Fibroblast of lung (primary cell): ENCODE results near the gene NDUFB5. TPM values are rescaled to one million over a fixed set of nuclear protein-coding genes. Genes with fewer than 3 reads are reported as not detected.

Source experiments
- DNase-seq, 2 donors: peaks; one replicate each; pipeline versions ENCODE4 v3.0.0 to v3.0.0-alpha.2; 2010; ENCODE audit warnings: low read depth in 2 of 2
- H2AFZ ChIP-seq: 2 replicates; pipeline ENCODE4 v1.5.1; 2012; ENCODE audit warnings: low read length, control low read depth, inconsistent platforms
- H3K27ac ChIP-seq: 2 replicates; pipeline ENCODE4 v1.5.1; 2011; ENCODE audit warnings: low read length, control low read depth; ENCODE audit not compliant: insufficient read depth
- H3K27me3 ChIP-seq: 2 replicates; pipeline ENCODE4 v1.5.1; 2011; ENCODE audit warnings: mild to moderate bottlenecking, low read length; ENCODE audit not compliant: control insufficient read depth, insufficient read depth
- H3K36me3 ChIP-seq: 2 replicates; pipeline ENCODE4 v1.5.1; 2011; ENCODE audit warnings: low read length; ENCODE audit not compliant: control insufficient read depth, insufficient read depth
- H3K4me1 ChIP-seq: 2 replicates; pipeline ENCODE4 v1.5.1; 2011; ENCODE audit warnings: low read length; ENCODE audit not compliant: control insufficient read depth, insufficient read depth; ENCODE audit errors: extremely low read depth
- H3K4me2 ChIP-seq: 2 replicates; pipeline ENCODE4 v1.5.1; 2011; ENCODE audit warnings: low read length, control low read depth; ENCODE audit not compliant: insufficient read depth; ENCODE audit errors: extremely low read depth
- H3K4me3 ChIP-seq, 4 experiments: fragments of 200-600 bp in 1 of 4; sonication (generic) in 1 of 4; replicated peaks in 1 of 4; 2 replicates each; pipeline ENCODE4 v1.5.1; 2011 to 2016; ENCODE audit warnings: low read length in 4 of 4, low read depth in 3 of 4, mild to moderate bottlenecking in 3 of 4, control low read depth in 2 of 4, inconsistent platforms in 1 of 4, mixed read lengths in 1 of 4; ENCODE audit not compliant: insufficient read depth in 1 of 4; ENCODE audit errors: control extremely low read depth in 1 of 4
- H3K79me2 ChIP-seq: 2 replicates; pipeline ENCODE4 v1.5.1; 2012; ENCODE audit warnings: mild to moderate bottlenecking, low read length, inconsistent platforms; ENCODE audit not compliant: control insufficient read depth, insufficient read depth
- H3K9ac ChIP-seq: 2 replicates; pipeline ENCODE4 v1.5.1; 2011; ENCODE audit warnings: mild to moderate bottlenecking, low read length, control low read depth; ENCODE audit not compliant: insufficient read depth
- H3K9me3 ChIP-seq: 2 replicates; pipeline ENCODE4 v1.5.1; 2012; ENCODE audit warnings: low read depth, low read length; ENCODE audit not compliant: control insufficient read depth, insufficient read depth
- H4K20me1 ChIP-seq: 2 replicates; pipeline ENCODE4 v1.5.1; 2011; ENCODE audit warnings: low read length; ENCODE audit not compliant: control insufficient read depth, insufficient read depth; ENCODE audit errors: extremely low read depth
- CTCF ChIP-seq, 2 donors: IDR thresholded peaks in 1 of 2; conservative IDR thresholded peaks in 1 of 2; 1 replicate in 1 of 2; 2 replicates in 1 of 2; pipeline ENCODE4 v1.5.1; 2011 to 2012; ENCODE audit warnings: low read length in 2 of 2, control low read depth in 1 of 2, inconsistent platforms in 1 of 2, low read depth in 1 of 2, mild to moderate bottlenecking in 1 of 2
- EZH2 ChIP-seq: IDR thresholded peaks from 2 replicates; pipeline ENCODE4 v1.5.1; 2012; ENCODE audit warnings: low read length, control low read depth, mild to moderate bottlenecking; ENCODE audit errors: missing control alignments
- polyA plus RNA-seq, 2 donors: library from polyadenylated mRNA; depleted of rRNA in 1 of 2; stranded (reverse) in 1 of 2; unstranded in 1 of 2; fragments of >200 nt; gene quantifications; 2 replicates each; pipeline ENCODE4 v1.2.1, GENCODE V29; 2011 to 2012; ENCODE audit warnings: missing spikeins in 1 of 2
- total RNA-seq: library from RNA; depleted of rRNA; stranded (reverse); fragments of >200 nt; gene quantifications from 2 replicates; pipeline ENCODE4 v1.2.1, GENCODE V29; 2014

NDUFB5 gene
- total and polyA plus RNA-seq, 2 donors (not counting 1 experiment from before 2014, with no cell fraction given), result 57.5 to 120 TPM

GRCh38 chr3:179603831-179604230, 763 bp upstream of the NDUFB5 start:
- no peak for TF ChIP-seq EZH2
- no peak for TF ChIP-seq CTCF (conservative IDR thresholded peaks at IDR 0.05 in 1 of 2, IDR thresholded peaks at IDR 0.05 in 1 of 2; ENCODE audit: low read depth in 1 of 2, low read length in 2 of 2)
- peaks cover 2% of the 10 kb centered on the region for H3K36me3 ChIP-seq
- peaks cover 42% of the 10 kb centered on the region for H3K79me2 ChIP-seq

GRCh38 chr3:179606534-179607085, 2.0 kb downstream of the NDUFB5 start:
- no peak for DNase-seq
- no peaks in the 10 kb centered on the region for H3K27me3 ChIP-seq
- H2AFZ ChIP-seq, result no peak overlapping the region
- H3K4me3 ChIP-seq, result no peak overlapping the region
- TF ChIP-seq EZH2 (no peak), CTCF (conservative IDR thresholded peaks at IDR 0.05 in 1 of 2, IDR thresholded peaks at IDR 0.05 in 1 of 2; ENCODE audit: low read depth in 1 of 2, low read length in 2 of 2) (no peak)
- no peaks in the 10 kb centered on the region for H4K20me1 ChIP-seq
- no peak overlapping the region for H3K27ac ChIP-seq
- H3K4me1 ChIP-seq, result no peaks in the 10 kb centered on the region
- no peaks in the 10 kb centered on the region for H3K36me3 ChIP-seq
- H3K79me2 ChIP-seq, result peaks cover 42% of the 10 kb centered on the region
- no peak overlapping the region for H3K4me2 ChIP-seq
- H3K9ac ChIP-seq, result no peak overlapping the region
- H3K9me3 ChIP-seq, result no peaks in the 10 kb centered on the region

More at GRCh38 chr3:179603831-179604230, 763 bp upstream of the NDUFB5 start:
- peak in 1 of 2 donors; percentile 8 for DNase-seq
- Histone ChIP-seq H3K4me1 (no peaks in the 10 kb centered on the region), H3K27ac (peak overlapping the region; percentile 99), H3K4me3 (peak overlapping the region; percentile 95 to 99 (median 98)), H3K27me3 (no peaks in the 10 kb centered on the region), H3K9me3 (no peaks in the 10 kb centered on the region), H3K4me2 (peak overlapping the region; percentile 80), H3K9ac (peak overlapping the region; percentile 97), H4K20me1 (no peaks in the 10 kb centered on the region), H2AFZ (peak overlapping the region; percentile 81)

- Histone ChIP-seq H3K27me3 (no peaks in the 10 kb centered on the region), H3K9ac (no peak overlapping the region), H3K9me3 (no peaks in the 10 kb centered on the region), H2AFZ (no peak overlapping the region), H3K79me2 (peaks cover 19% of the 10 kb centered on the region), H3K4me1 (no peaks in the 10 kb centered on the region), H4K20me1 (no peaks in the 10 kb centered on the region), H3K27ac (no peak overlapping the region), H3K36me3 (no peaks in the 10 kb centered on the region), H3K4me2 (no peak overlapping the region), H3K4me3 (no peak overlapping the region)
- DNase-seq, result no peak
- no peak for TF ChIP-seq EZH2
- TF ChIP-seq CTCF (conservative IDR thresholded peaks at IDR 0.05 in 1 of 2, IDR thresholded peaks at IDR 0.05 in 1 of 2; ENCODE audit: low read depth in 1 of 2, low read length in 2 of 2), result no peak
Measured at GRCh38 chr3:179608931-179609720, 4.5 kb downstream of the NDUFB5 start.
